ENCODE measurements around the gene P3H3. TPM values are rescaled to one million over a fixed set of nuclear protein-coding genes. Genes with fewer than 3 reads are reported as not detected.

The P3H3 gene
- total and polyA plus RNA-seq, 4 donors, result 0.42 to 1.9 (median 1.6) TPM

DNA sequence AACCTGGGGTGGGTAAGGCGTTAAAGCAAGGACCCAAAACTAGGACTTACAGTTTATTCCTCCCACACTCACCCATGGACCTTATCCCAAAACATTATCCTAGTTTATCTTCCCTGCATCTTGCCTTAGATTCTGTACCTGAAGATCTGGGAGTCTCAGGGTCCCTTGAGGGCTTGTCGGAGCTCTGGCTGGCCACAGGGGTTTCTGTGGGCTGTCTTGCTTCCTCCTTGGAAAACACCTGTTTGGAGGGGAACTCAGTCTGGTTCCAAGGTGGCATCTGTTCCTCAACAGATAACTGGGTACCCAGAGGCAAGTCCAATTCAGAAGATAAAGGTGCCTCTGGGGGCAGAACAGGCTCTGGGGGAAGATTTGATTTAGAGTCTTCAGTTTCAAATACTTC, 21.2 kb downstream of the P3H3 start:
- H3K4me3 ChIP-seq (ENCODE audit: low read depth in 1 of 3, low read length in 3 of 3), result no peak overlapping the region
- TF ChIP-seq, protein P1, sequence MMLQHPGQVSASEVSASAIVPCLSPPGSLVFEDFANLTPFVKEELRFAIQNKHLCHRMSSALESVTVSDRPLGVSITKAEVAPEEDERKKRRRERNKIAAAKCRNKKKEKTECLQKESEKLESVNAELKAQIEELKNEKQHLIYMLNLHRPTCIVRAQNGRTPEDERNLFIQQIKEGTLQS (IDR thresholded peaks at IDR 0.05), result no peak
- TF ChIP-seq FOXA1 (IDR thresholded peaks at IDR 0.05) (no peak), GABPA (IDR thresholded peaks at IDR 0.05 in 1 of 2, conservative IDR thresholded peaks at IDR 0.05 in 1 of 2) (no peak), EGR1 (IDR thresholded peaks at IDR 0.05; ENCODE audit: low read depth in 2 of 2) (no peak), RXRA (IDR thresholded peaks at IDR 0.05) (no peak), NR2F2 (IDR thresholded peaks at IDR 0.05) (no peak), RAD21 (IDR thresholded peaks at IDR 0.05) (no peak), HNF4A (conservative IDR thresholded peaks at IDR 0.05) (no peak), YY1 (IDR thresholded peaks at IDR 0.05) (no peak), HNF4G (IDR thresholded peaks at IDR 0.05) (no peak), SP1 (IDR thresholded peaks at IDR 0.05) (no peak), FOXA2 (IDR thresholded peaks at IDR 0.05) (no peak)
- TF ChIP-seq, protein P2, sequence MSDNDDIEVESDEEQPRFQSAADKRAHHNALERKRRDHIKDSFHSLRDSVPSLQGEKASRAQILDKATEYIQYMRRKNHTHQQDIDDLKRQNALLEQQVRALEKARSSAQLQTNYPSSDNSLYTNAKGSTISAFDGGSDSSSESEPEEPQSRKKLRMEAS (IDR thresholded peaks at IDR 0.05), result no peak
- TF ChIP-seq, protein P3, sequence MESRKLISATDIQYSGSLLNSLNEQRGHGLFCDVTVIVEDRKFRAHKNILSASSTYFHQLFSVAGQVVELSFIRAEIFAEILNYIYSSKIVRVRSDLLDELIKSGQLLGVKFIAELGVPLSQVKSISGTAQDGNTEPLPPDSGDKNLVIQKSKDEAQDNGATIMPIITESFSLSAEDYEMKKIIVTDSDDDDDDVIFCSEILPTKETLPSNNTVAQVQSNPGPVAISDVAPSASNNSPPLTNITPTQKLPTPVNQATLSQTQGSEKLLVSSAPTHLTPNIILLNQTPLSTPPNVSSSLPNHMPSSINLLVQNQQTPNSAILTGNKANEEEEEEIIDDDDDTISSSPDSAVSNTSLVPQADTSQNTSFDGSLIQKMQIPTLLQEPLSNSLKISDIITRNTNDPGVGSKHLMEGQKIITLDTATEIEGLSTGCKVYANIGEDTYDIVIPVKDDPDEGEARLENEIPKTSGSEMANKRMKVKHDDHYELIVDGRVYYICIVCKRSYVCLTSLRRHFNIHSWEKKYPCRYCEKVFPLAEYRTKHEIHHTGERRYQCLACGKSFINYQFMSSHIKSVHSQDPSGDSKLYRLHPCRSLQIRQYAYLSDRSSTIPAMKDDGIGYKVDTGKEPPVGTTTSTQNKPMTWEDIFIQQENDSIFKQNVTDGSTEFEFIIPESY (IDR thresholded peaks at IDR 0.05), result no peak
- H3K9me3 ChIP-seq (ENCODE audit: control insufficient read depth in 4 of 4, low read length in 3 of 4), result no peaks in the 10 kb centered on the region
- H3K27ac ChIP-seq (ENCODE audit: low read depth in 1 of 2, low read length in 2 of 2), result no peak overlapping the region
- no peaks in the 10 kb centered on the region for H3K36me3 ChIP-seq (ENCODE audit: control insufficient read depth in 4 of 4, insufficient read depth in 3 of 4, low read depth in 1 of 4, low read length in 3 of 4)
- WGBS, result 94% methylated on average over 2 of the region's 2 CpGs
- peaks cover 7 to 23% (median 13%) of the 10 kb centered on the region in 4 donors for H3K4me1 ChIP-seq (ENCODE audit: control insufficient read depth in 4 of 4, insufficient read depth in 4 of 4, low read length in 3 of 4)
- H3K9ac ChIP-seq (ENCODE audit: low read depth in 1 of 2, low read length in 2 of 2), result no peak overlapping the region
- DNase-seq (ENCODE audit: low spot score), result no peak
- H3K27me3 ChIP-seq (ENCODE audit: control insufficient read depth in 4 of 4, insufficient read depth in 4 of 4, low read length in 3 of 4), result no peaks in the 10 kb centered on the region

DNA sequence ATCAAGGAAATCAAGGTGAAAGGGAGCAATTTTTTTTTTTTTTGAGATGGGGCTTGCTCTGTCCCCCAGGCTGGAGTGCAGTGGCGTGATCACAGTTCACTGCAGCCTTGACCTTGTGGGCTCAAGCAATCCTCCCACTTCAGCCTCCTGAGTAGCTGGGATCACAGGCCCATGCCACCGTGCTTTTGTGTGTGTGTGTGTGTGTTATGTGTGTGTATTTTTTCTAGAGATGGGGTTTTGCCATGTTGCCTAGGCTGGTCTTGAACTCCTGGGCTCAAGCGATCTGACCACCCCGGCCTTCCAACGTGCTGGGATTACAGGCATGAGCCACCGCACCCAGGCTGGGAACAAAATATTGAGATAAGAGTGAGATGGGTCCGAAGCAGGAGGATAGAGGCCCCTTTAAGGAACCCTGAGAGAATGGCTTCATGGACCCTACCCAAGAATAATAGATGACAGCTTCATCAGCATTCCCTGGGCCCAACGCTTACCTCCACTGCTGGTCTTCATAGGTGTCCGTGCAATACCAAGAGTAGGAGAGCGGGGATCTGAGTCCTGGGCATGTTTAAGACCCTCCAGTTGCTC, 21.9 kb downstream of the P3H3 start:
- H3K27me3 ChIP-seq (ENCODE audit: control insufficient read depth in 4 of 4, insufficient read depth in 4 of 4, low read length in 3 of 4), result no peaks in the 10 kb centered on the region
- no peaks in the 10 kb centered on the region for H3K36me3 ChIP-seq (ENCODE audit: control insufficient read depth in 4 of 4, insufficient read depth in 3 of 4, low read depth in 1 of 4, low read length in 3 of 4)
- H3K4me3 ChIP-seq (ENCODE audit: low read depth in 1 of 3, low read length in 3 of 3), result no peak overlapping the region
- H3K27ac ChIP-seq (ENCODE audit: low read depth in 1 of 2, low read length in 2 of 2), result no peak overlapping the region
- no peak for DNase-seq (ENCODE audit: low spot score)
- no peak overlapping the region for H3K9ac ChIP-seq (ENCODE audit: low read depth in 1 of 2, low read length in 2 of 2)
- 92% methylated on average over 10 of the region's 10 CpGs for WGBS
- TF ChIP-seq, protein P1 (IDR thresholded peaks at IDR 0.05), result no peak
- no peak for TF ChIP-seq JUND (IDR thresholded peaks at IDR 0.05)
- no peak for TF ChIP-seq NR2F2 (IDR thresholded peaks at IDR 0.05)
- TF ChIP-seq FOXA2 (IDR thresholded peaks at IDR 0.05), result no peak
- TF ChIP-seq EGR1 (IDR thresholded peaks at IDR 0.05; ENCODE audit: low read depth in 2 of 2), result no peak
- TF ChIP-seq FOXA1 (IDR thresholded peaks at IDR 0.05), result no peak
- TF ChIP-seq SP1 (IDR thresholded peaks at IDR 0.05), result no peak
- TF ChIP-seq, protein P4, sequence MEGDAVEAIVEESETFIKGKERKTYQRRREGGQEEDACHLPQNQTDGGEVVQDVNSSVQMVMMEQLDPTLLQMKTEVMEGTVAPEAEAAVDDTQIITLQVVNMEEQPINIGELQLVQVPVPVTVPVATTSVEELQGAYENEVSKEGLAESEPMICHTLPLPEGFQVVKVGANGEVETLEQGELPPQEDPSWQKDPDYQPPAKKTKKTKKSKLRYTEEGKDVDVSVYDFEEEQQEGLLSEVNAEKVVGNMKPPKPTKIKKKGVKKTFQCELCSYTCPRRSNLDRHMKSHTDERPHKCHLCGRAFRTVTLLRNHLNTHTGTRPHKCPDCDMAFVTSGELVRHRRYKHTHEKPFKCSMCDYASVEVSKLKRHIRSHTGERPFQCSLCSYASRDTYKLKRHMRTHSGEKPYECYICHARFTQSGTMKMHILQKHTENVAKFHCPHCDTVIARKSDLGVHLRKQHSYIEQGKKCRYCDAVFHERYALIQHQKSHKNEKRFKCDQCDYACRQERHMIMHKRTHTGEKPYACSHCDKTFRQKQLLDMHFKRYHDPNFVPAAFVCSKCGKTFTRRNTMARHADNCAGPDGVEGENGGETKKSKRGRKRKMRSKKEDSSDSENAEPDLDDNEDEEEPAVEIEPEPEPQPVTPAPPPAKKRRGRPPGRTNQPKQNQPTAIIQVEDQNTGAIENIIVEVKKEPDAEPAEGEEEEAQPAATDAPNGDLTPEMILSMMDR (IDR thresholded peaks at IDR 0.05; ENCODE audit: low read depth, low read length, missing input control), result no peak
- no peak for TF ChIP-seq HNF4G (IDR thresholded peaks at IDR 0.05)
- TF ChIP-seq RAD21 (IDR thresholded peaks at IDR 0.05), result no peak
- TF ChIP-seq HNF4A (conservative IDR thresholded peaks at IDR 0.05), result no peak
- TF ChIP-seq, protein P3 (IDR thresholded peaks at IDR 0.05), result no peak
- TF ChIP-seq, protein P5, sequence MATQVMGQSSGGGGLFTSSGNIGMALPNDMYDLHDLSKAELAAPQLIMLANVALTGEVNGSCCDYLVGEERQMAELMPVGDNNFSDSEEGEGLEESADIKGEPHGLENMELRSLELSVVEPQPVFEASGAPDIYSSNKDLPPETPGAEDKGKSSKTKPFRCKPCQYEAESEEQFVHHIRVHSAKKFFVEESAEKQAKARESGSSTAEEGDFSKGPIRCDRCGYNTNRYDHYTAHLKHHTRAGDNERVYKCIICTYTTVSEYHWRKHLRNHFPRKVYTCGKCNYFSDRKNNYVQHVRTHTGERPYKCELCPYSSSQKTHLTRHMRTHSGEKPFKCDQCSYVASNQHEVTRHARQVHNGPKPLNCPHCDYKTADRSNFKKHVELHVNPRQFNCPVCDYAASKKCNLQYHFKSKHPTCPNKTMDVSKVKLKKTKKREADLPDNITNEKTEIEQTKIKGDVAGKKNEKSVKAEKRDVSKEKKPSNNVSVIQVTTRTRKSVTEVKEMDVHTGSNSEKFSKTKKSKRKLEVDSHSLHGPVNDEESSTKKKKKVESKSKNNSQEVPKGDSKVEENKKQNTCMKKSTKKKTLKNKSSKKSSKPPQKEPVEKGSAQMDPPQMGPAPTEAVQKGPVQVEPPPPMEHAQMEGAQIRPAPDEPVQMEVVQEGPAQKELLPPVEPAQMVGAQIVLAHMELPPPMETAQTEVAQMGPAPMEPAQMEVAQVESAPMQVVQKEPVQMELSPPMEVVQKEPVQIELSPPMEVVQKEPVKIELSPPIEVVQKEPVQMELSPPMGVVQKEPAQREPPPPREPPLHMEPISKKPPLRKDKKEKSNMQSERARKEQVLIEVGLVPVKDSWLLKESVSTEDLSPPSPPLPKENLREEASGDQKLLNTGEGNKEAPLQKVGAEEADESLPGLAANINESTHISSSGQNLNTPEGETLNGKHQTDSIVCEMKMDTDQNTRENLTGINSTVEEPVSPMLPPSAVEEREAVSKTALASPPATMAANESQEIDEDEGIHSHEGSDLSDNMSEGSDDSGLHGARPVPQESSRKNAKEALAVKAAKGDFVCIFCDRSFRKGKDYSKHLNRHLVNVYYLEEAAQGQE (IDR thresholded peaks at IDR 0.05), result no peak
- no peak for TF ChIP-seq GABPA (IDR thresholded peaks at IDR 0.05 in 1 of 2, conservative IDR thresholded peaks at IDR 0.05 in 1 of 2)
- no peak for TF ChIP-seq YY1 (IDR thresholded peaks at IDR 0.05)
- TF ChIP-seq RXRA (IDR thresholded peaks at IDR 0.05), result no peak
- TF ChIP-seq TAF1 (conservative IDR thresholded peaks at IDR 0.05), result no peak
- TF ChIP-seq, protein P2 (IDR thresholded peaks at IDR 0.05), result no peak
- no peaks in the 10 kb centered on the region for H3K9me3 ChIP-seq (ENCODE audit: control insufficient read depth in 4 of 4, low read length in 3 of 4)
- H3K4me1 ChIP-seq (ENCODE audit: control insufficient read depth in 4 of 4, insufficient read depth in 4 of 4, low read length in 3 of 4), result peaks cover 7 to 23% (median 13%) of the 10 kb centered on the region in 4 donors

All from liver (tissue), 9 donors.